OCI-LY1 (cell line): ENCODE measurements around the gene CAPS.

Source experiments
- H2AFZ ChIP-seq: fragments of 200-600 bp; sonication (generic), shearing (Covaris generic); 2 replicates; pipeline ENCODE4 v1.6.0; 2014; ENCODE audit warnings: antibody characterized with exemption, mild to moderate bottlenecking, low read length
- H3F3A ChIP-seq: fragments of 200-600 bp; sonication (generic), shearing (Covaris generic); 2 replicates; pipeline ENCODE4 v1.6.0; 2014; ENCODE audit warnings: mild to moderate bottlenecking, antibody characterized with exemption, low read length, moderate library complexity; ENCODE audit not compliant: insufficient read depth
- H3K27ac ChIP-seq: fragments of 200-600 bp; sonication (generic); 2 replicates; pipeline ENCODE4 v1.5.1; 2014; ENCODE audit warnings: low read length, mixed run types, mild to moderate bottlenecking, low read depth; ENCODE audit not compliant: poor library complexity, severe bottlenecking
- H3K27me3 ChIP-seq: fragments of 200-600 bp; sonication (generic); 2 replicates; pipeline ENCODE4 v1.6.0; 2014; ENCODE audit warnings: antibody characterized with exemption, mild to moderate bottlenecking, low read length, moderate library complexity; ENCODE audit not compliant: insufficient read depth
- H3K36me3 ChIP-seq: fragments of 200-600 bp; sonication (generic); 2 replicates; pipeline ENCODE4 v1.6.1; 2014; ENCODE audit warnings: mild to moderate bottlenecking, antibody characterized with exemption, low read length, moderate library complexity, mixed read lengths; ENCODE audit not compliant: insufficient read depth
- H3K4me1 ChIP-seq: fragments of 200-600 bp; sonication (generic); 2 replicates; pipeline ENCODE4 v1.5.1; 2014; ENCODE audit warnings: mild to moderate bottlenecking, low read length, moderate library complexity; ENCODE audit not compliant: insufficient read depth, severe bottlenecking
- H3K4me2 ChIP-seq: fragments of 200-600 bp; sonication (generic), shearing (Covaris generic); 2 replicates; pipeline ENCODE4 v1.6.1; 2014; ENCODE audit warnings: low read length
- H3K4me3 ChIP-seq: fragments of 200-600 bp; sonication (generic); 2 replicates; pipeline ENCODE4 v1.5.1; 2014; ENCODE audit warnings: low read length, low read depth, mild to moderate bottlenecking, mixed read lengths; ENCODE audit not compliant: poor library complexity, severe bottlenecking
- H3K79me2 ChIP-seq: fragments of 200-600 bp; shearing (Covaris generic); 2 replicates; pipeline ENCODE4 v1.6.1; 2016; ENCODE audit warnings: mixed run types, low read length, mixed read lengths; ENCODE audit not compliant: insufficient read depth
- H3K9ac ChIP-seq: fragments of 200-600 bp; sonication (generic), shearing (Covaris generic); 2 replicates; pipeline ENCODE4 v1.6.1; 2014; ENCODE audit warnings: mild to moderate bottlenecking, low read length, mixed read lengths
- H3K9me2 ChIP-seq: fragments of 200-600 bp; sonication (generic), shearing (Covaris generic); 2 replicates; pipeline ENCODE4 v1.6.1; 2014; ENCODE audit warnings: low read depth, mild to moderate bottlenecking, low read length, mixed read lengths
- H3K9me3 ChIP-seq: fragments of 200-600 bp; shearing (Covaris generic); 2 replicates; pipeline ENCODE4 v1.6.1; 2014; ENCODE audit warnings: low read length, mixed read lengths
- H4K20me1 ChIP-seq: fragments of 200-600 bp; sonication (generic), shearing (Covaris generic); 2 replicates; pipeline ENCODE4 v1.6.0; 2016; ENCODE audit warnings: mild to moderate bottlenecking, low read length; ENCODE audit not compliant: insufficient read depth
- EZH2 ChIP-seq: fragments of 200-600 bp; sonication (generic), shearing (Covaris generic); IDR thresholded peaks from 2 replicates; pipeline ENCODE4 v1.8.0; 2017; ENCODE audit warnings: borderline replicate concordance, mixed run types, mild to moderate bottlenecking, antibody characterized with exemption, low read length, moderate library complexity, mixed read lengths
- TF ChIP-seq, protein P1 (sequence below): fragments of 200-600 bp; sonication (generic), shearing (Covaris generic); IDR thresholded peaks from 2 replicates; pipeline ENCODE4 v1.5.1; 2017; ENCODE audit warnings: mild to moderate bottlenecking, antibody characterized with exemption, low read length, moderate library complexity, mixed read lengths

Gene CAPS

DNA sequence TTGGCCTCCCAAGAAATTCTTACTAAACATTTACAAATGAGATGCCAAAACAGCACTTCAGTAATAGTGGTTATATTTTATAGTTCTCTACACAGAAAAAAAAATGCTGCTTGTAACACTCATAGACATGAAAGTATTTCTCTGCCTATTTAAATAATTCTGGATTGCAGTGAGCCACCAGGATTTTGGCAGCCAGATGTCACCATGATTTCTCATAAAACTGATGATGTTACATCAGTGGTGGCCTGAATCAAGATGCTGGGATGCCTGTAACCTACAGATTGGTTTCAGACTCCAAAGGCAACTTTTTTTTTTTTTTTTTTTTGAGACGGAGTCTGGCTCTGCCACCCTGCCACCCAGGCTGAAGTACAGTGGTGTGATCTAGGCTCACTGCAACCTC is 2.7 kb upstream of the CAPS start:
- Histone ChIP-seq H3K27me3 (no peaks in the 10 kb centered on the region), H3K4me1 (no peaks in the 10 kb centered on the region), H3K36me3 (peaks cover 18% of the 10 kb centered on the region), H3K9ac (no peak overlapping the region), H4K20me1 (no peaks in the 10 kb centered on the region), H2AFZ (no peak overlapping the region), H3K4me2 (no peak overlapping the region), H3K4me3 (no peak overlapping the region), H3K79me2 (no peaks in the 10 kb centered on the region), H3K9me3 (no peaks in the 10 kb centered on the region), H3K9me2 (no peaks in the 10 kb centered on the region), H3F3A (no peaks in the 10 kb centered on the region), H3K27ac (no peak overlapping the region)
- no peak for TF ChIP-seq EZH2

DNA sequence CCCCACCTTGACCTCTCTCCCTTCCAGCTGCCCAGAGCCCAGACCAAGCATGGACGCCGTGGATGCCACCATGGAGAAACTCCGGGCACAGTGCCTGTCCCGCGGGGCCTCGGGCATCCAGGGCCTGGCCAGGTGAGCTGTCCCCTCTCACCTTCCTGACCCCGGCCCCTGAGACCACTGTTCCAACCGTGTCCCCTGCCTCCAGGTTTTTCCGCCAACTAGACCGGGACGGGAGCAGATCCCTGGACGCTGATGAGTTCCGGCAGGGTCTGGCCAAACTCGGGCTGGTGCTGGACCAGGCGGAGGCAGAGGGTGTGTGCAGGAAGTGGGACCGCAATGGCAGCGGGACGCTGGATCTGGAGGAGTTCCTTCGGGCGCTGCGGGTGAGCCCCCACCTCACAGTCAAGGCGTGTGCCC is 312 bp downstream of the CAPS start:
- H3K4me3 ChIP-seq, result no peak overlapping the region
- no peaks in the 10 kb centered on the region for H3K79me2 ChIP-seq
- H3K27me3 ChIP-seq, result no peaks in the 10 kb centered on the region
- no peak overlapping the region for H3K27ac ChIP-seq
- H2AFZ ChIP-seq, result no peak overlapping the region
- H4K20me1 ChIP-seq, result no peaks in the 10 kb centered on the region
- TF ChIP-seq EZH2, result no peak
- TF ChIP-seq, protein P1, sequence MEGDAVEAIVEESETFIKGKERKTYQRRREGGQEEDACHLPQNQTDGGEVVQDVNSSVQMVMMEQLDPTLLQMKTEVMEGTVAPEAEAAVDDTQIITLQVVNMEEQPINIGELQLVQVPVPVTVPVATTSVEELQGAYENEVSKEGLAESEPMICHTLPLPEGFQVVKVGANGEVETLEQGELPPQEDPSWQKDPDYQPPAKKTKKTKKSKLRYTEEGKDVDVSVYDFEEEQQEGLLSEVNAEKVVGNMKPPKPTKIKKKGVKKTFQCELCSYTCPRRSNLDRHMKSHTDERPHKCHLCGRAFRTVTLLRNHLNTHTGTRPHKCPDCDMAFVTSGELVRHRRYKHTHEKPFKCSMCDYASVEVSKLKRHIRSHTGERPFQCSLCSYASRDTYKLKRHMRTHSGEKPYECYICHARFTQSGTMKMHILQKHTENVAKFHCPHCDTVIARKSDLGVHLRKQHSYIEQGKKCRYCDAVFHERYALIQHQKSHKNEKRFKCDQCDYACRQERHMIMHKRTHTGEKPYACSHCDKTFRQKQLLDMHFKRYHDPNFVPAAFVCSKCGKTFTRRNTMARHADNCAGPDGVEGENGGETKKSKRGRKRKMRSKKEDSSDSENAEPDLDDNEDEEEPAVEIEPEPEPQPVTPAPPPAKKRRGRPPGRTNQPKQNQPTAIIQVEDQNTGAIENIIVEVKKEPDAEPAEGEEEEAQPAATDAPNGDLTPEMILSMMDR, result no peak
- H3F3A ChIP-seq, result no peaks in the 10 kb centered on the region
- peaks cover 46% of the 10 kb centered on the region for H3K36me3 ChIP-seq
- no peak overlapping the region for H3K4me2 ChIP-seq
- H3K4me1 ChIP-seq, result no peaks in the 10 kb centered on the region
- no peaks in the 10 kb centered on the region for H3K9me2 ChIP-seq
- no peak overlapping the region for H3K9ac ChIP-seq
- H3K9me3 ChIP-seq, result no peaks in the 10 kb centered on the region

DNA sequence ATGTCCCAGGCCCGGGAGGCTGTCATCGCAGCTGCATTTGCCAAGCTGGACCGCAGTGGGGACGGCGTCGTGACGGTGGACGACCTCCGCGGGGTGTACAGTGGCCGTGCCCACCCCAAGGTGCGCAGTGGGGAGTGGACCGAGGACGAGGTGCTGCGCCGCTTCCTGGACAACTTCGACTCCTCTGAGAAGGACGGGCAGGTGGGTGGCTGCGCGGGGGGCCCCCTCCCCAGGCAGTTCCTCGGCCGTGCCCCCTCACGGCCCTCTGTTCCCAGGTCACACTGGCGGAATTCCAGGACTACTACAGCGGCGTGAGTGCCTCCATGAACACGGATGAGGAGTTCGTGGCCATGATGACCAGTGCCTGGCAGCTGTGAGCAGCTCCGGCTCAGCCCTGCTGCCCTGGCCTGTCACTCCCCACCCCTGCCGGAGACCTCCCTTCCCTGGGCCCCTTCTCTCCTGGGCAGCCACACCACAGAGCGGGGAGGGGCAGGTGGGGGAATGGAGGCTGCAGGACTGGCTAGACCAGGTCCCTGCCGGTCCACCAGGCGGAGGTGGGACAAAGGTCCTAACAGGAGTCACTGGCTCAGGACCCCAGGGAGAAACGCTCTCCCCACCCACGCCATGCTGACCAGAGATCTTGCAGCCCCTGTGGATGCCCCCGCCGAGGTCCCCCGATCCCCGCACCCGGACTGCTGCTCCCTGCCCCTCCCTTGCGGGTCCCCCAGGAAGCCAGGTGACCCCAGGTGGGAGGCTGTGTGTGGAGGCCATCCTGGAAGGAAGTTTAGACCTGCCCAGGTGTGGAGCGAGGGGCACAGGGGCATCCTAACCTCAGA is 1.1 kb downstream of the CAPS start:
- Histone ChIP-seq H3K9me2 (no peaks in the 10 kb centered on the region), H3K27ac (no peak overlapping the region), H2AFZ (no peak overlapping the region), H3F3A (no peaks in the 10 kb centered on the region), H4K20me1 (no peaks in the 10 kb centered on the region), H3K27me3 (no peaks in the 10 kb centered on the region), H3K9me3 (no peaks in the 10 kb centered on the region), H3K4me1 (no peaks in the 10 kb centered on the region), H3K9ac (no peak overlapping the region), H3K36me3 (peaks cover 51% of the 10 kb centered on the region), H3K4me2 (no peak overlapping the region), H3K4me3 (no peak overlapping the region), H3K79me2 (no peaks in the 10 kb centered on the region)
- TF ChIP-seq EZH2, result no peak
- TF ChIP-seq, protein P1, result no peak

DNA sequence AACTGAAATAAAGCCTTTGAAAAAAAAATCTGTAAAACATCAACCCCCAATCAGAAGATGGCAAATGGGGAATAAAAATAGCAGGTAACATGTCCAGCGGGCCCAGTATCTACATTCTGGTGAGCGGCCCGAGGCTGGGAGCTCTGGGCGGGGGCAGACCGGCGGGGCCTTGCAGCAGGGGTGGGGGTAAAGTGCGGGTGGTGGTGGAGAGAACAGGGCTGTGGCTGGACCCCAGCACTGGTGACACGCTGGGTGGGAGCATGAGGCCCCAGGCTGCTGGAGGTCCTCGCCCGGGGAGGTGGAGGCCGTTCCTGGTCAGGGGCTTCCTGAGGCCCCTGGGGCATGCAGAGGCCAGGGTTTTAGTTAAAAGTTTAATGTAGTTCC is 1.7 kb downstream of the CAPS start:
- Histone ChIP-seq H3K9me2 (no peaks in the 10 kb centered on the region), H3K27ac (no peak overlapping the region), H3F3A (no peaks in the 10 kb centered on the region), H3K27me3 (no peaks in the 10 kb centered on the region), H3K9me3 (no peaks in the 10 kb centered on the region), H3K4me2 (no peak overlapping the region), H4K20me1 (no peaks in the 10 kb centered on the region), H3K36me3 (peaks cover 55% of the 10 kb centered on the region), H3K4me1 (no peaks in the 10 kb centered on the region), H3K79me2 (no peaks in the 10 kb centered on the region), H3K9ac (no peak overlapping the region), H3K4me3 (no peak overlapping the region), H2AFZ (no peak overlapping the region)
- TF ChIP-seq EZH2, result no peak
- TF ChIP-seq, protein P1, result no peak
